HepG2 (cell line): ENCODE data around the gene CDC34. TPM values are rescaled to one million over a fixed set of nuclear protein-coding genes. Genes with fewer than 3 reads are reported as not detected.

Experiments
- BCL6 ChIP-seq: IDR thresholded peaks from 2 replicates; pipeline ENCODE4 v1.6.1; 2016; ENCODE audit warnings: missing genetic modification reagents, missing compliant biosample characterization
- CHD4 ChIP-seq: fragments of 200-600 bp; sonication (generic); IDR thresholded peaks from 2 replicates; pipeline ENCODE4 v1.7.0; 2017; ENCODE audit warnings: mild to moderate bottlenecking, low read length, borderline replicate concordance
- ELF1 ChIP-seq: sonication (generic); formaldehyde crosslinking; IDR thresholded peaks from 2 replicates; pipeline ENCODE4 v1.4.0; 2020; ENCODE audit warnings: missing genetic modification reagents
- ELF3 ChIP-seq: IDR thresholded peaks from 2 replicates; pipeline ENCODE4 v1.6.1; 2016; ENCODE audit warnings: missing genetic modification reagents, missing compliant biosample characterization
- FOXP1 ChIP-seq, 2 experiments: fragments of 450-650 bp in 1 of 2; IDR thresholded peaks; 2 replicates each; pipeline ENCODE4 v1.6.1; 2017 to 2018; ENCODE audit warnings: antibody characterized with exemption in 1 of 2
- GZF1 ChIP-seq: sonication (generic); formaldehyde crosslinking; IDR thresholded peaks from 2 replicates; pipeline ENCODE4 v1.5.1; 2020; ENCODE audit warnings: mild to moderate bottlenecking, missing genetic modification reagents
- HOXA7 ChIP-seq: sonication (generic); formaldehyde crosslinking; IDR thresholded peaks from 2 replicates; pipeline ENCODE4 v1.8.1; 2022; ENCODE audit warnings: mild to moderate bottlenecking, missing genetic modification reagents, moderate library complexity
- NBN ChIP-seq: fragments of 450-650 bp; conservative IDR thresholded peaks from 2 replicates; pipeline ENCODE4 v1.6.1; 2017
- PLRG1 ChIP-seq: fragments of 450-650 bp; conservative IDR thresholded peaks from 2 replicates; pipeline ENCODE4 v1.6.1; 2016
- RBM22 ChIP-seq: fragments of 200-400 bp; formaldehyde crosslinking; optimal IDR thresholded peaks from 2 replicates; pipeline ENCODE3; 2017; ENCODE audit warnings: mild to moderate bottlenecking, low read length, moderate library complexity
- SP4 ChIP-seq: sonication (generic); formaldehyde crosslinking; IDR thresholded peaks from 2 replicates; pipeline ENCODE4 v1.8.1; 2023; ENCODE audit warnings: mild to moderate bottlenecking, missing genetic modification reagents
- SP5 ChIP-seq: IDR thresholded peaks from 2 replicates; pipeline ENCODE4 v1.6.1; 2016; ENCODE audit warnings: low read depth, borderline replicate concordance
- ZFY ChIP-seq: sonication (generic); formaldehyde crosslinking; IDR thresholded peaks from 2 replicates; pipeline ENCODE4 v1.4.0; 2020; ENCODE audit warnings: missing genetic modification reagents
- ZNF235 ChIP-seq: sonication (generic); formaldehyde crosslinking; IDR thresholded peaks from 2 replicates; pipeline ENCODE4 v1.8.1; 2023; ENCODE audit warnings: mild to moderate bottlenecking, missing genetic modification reagents, borderline replicate concordance
- ZNF251 ChIP-seq: sonication (generic); formaldehyde crosslinking; IDR thresholded peaks from 2 replicates; pipeline ENCODE4 v1.9.0; 2021; ENCODE audit warnings: mild to moderate bottlenecking, missing genetic modification reagents
- ZNF3 ChIP-seq: IDR thresholded peaks from 2 replicates; pipeline ENCODE4 v1.7.0; 2017; ENCODE audit warnings: inconsistent platforms
- ZNF343 ChIP-seq: sonication (generic); formaldehyde crosslinking; IDR thresholded peaks from 2 replicates; pipeline ENCODE4 v1.4.0; 2020; ENCODE audit warnings: mild to moderate bottlenecking, missing genetic modification reagents
- ZNF589 ChIP-seq: sonication (generic); formaldehyde crosslinking; conservative IDR thresholded peaks from 2 replicates; pipeline ENCODE4 v1.8.0; 2022; ENCODE audit warnings: mild to moderate bottlenecking, moderate library complexity, missing genetic modification reagents
- ZNF776 ChIP-seq: sonication (generic); formaldehyde crosslinking; IDR thresholded peaks from 2 replicates; pipeline ENCODE4 v1.4.0; 2020; ENCODE audit warnings: mild to moderate bottlenecking, missing genetic modification reagents
- polyA plus RNA-seq, 8 experiments: library from polyadenylated mRNA; depleted of rRNA in 3 of 8; stranded (reverse) in 7 of 8; unstranded in 1 of 8; fragments of >200 nt; fragmentation: Illumina TruSeq in 4 of 8; extraction: Trizol in 4 of 8; gene quantifications; 2 replicates each; pipeline versions ENCODE4 v1.2.1 to v1.2.3, GENCODE V29; 2011 to 2016; ENCODE audit warnings: low read depth in 4 of 8, missing spikeins in 1 of 8, mixed read lengths in 1 of 8; ENCODE audit not compliant: insufficient read depth in 1 of 8
- total RNA-seq, 5 experiments: library from RNA; depleted of rRNA; stranded (reverse); fragments of >200 nt; fragmentation: Illumina TruSeq; extraction: Trizol; gene quantifications; 2 replicates each; pipeline ENCODE4 v1.2.3, GENCODE V29; 2016; ENCODE audit warnings: low read depth in 1 of 5
- TF ChIP-seq, protein P1 (sequence below): sonication (generic); formaldehyde crosslinking; IDR thresholded peaks from 2 replicates; pipeline ENCODE4 v1.4.0; 2020; ENCODE audit warnings: mild to moderate bottlenecking, missing genetic modification reagents, borderline replicate concordance
- TF ChIP-seq, protein P2 (sequence below): IDR thresholded peaks from 2 replicates; pipeline ENCODE4 v1.6.1; 2016
- TF ChIP-seq, protein P3 (sequence below): sonication (generic); formaldehyde crosslinking; IDR thresholded peaks from 2 replicates; pipeline ENCODE4 v1.4.0; 2020; ENCODE audit warnings: missing genetic modification reagents, borderline replicate concordance
- TF ChIP-seq, protein P4 (sequence below): sonication (generic); formaldehyde crosslinking; IDR thresholded peaks from 2 replicates; pipeline ENCODE4 v1.4.0; 2020; ENCODE audit warnings: missing genetic modification reagents; ENCODE audit errors: not compliant biosample characterization

CDC34 gene
- total and polyA plus RNA-seq, 2 of the 13 experiments (the other 11 are each of a cell fraction or from before 2014, with no cell fraction given): 138 to 150 TPM

DNA sequence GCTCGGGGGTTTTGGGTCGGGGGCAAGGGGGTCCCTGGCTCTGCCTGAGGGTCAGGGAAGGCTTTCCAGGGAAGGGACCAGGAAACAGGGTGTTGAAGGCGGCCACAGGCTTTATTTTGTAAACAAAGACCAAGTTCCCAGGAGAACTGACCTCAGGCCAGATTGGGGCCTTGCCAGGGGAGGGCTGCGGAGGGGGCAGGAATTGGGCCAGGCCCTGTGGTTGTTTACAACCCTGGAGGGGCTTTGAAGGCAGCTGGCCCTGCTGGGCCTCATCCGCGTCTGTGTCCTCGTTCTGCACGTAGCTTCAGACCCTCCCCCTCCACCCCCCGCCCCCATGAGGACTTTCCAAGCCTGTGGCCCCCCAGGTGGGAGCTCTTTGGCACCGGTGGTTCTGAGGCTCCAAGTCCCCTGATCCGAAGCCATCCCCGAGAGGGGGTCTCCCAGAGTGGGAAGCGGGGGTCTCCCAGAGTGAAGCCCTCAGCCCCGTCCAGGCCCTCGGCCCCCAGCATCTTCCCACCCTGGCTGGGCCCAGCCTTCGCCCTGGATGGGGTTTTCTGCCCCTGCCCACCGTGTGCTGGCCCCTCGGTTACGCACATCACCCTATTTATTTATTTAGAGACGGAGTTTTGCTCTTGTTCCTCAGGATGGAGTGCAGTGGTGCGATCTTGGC lies 27.3 kb downstream of the CDC34 start (continued):
- peak; percentile 82 for TF ChIP-seq SP5
- TF ChIP-seq, protein P1, sequence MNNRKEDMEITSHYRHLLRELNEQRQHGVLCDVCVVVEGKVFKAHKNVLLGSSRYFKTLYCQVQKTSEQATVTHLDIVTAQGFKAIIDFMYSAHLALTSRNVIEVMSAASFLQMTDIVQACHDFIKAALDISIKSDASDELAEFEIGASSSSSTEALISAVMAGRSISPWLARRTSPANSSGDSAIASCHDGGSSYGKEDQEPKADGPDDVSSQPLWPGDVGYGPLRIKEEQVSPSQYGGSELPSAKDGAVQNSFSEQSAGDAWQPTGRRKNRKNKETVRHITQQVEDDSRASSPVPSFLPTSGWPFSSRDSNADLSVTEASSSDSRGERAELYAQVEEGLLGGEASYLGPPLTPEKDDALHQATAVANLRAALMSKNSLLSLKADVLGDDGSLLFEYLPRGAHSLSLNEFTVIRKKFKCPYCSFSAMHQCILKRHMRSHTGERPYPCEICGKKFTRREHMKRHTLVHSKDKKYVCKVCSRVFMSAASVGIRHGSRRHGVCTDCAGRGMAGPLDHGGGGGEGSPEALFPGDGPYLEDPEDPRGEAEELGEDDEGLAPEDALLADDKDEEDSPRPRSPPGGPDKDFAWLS: no peak
- no peak for TF ChIP-seq ZNF251 (CRISPR knock-in tag)
- peak; percentile 94 for TF ChIP-seq ELF3 (CRISPR knock-in tag)
- TF ChIP-seq, protein P2, sequence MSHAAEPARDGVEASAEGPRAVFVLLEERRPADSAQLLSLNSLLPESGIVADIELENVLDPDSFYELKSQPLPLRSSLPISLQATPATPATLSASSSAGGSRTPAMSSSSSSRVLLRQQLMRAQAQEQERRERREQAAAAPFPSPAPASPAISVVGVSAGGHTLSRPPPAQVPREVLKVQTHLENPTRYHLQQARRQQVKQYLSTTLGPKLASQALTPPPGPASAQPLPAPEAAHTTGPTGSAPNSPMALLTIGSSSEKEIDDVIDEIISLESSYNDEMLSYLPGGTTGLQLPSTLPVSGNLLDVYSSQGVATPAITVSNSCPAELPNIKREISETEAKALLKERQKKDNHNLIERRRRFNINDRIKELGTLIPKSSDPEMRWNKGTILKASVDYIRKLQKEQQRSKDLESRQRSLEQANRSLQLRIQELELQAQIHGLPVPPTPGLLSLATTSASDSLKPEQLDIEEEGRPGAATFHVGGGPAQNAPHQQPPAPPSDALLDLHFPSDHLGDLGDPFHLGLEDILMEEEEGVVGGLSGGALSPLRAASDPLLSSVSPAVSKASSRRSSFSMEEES (CRISPR knock-in tag): 0 out of 2 replicates have a peak, but pooled peaks have one; percentile 14
- TF ChIP-seq PLRG1: no peak
- TF ChIP-seq, protein P3, sequence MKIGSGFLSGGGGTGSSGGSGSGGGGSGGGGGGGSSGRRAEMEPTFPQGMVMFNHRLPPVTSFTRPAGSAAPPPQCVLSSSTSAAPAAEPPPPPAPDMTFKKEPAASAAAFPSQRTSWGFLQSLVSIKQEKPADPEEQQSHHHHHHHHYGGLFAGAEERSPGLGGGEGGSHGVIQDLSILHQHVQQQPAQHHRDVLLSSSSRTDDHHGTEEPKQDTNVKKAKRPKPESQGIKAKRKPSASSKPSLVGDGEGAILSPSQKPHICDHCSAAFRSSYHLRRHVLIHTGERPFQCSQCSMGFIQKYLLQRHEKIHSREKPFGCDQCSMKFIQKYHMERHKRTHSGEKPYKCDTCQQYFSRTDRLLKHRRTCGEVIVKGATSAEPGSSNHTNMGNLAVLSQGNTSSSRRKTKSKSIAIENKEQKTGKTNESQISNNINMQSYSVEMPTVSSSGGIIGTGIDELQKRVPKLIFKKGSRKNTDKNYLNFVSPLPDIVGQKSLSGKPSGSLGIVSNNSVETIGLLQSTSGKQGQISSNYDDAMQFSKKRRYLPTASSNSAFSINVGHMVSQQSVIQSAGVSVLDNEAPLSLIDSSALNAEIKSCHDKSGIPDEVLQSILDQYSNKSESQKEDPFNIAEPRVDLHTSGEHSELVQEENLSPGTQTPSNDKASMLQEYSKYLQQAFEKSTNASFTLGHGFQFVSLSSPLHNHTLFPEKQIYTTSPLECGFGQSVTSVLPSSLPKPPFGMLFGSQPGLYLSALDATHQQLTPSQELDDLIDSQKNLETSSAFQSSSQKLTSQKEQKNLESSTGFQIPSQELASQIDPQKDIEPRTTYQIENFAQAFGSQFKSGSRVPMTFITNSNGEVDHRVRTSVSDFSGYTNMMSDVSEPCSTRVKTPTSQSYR (CRISPR knock-in tag): peak; percentile 52; the same call in 1 of the 2 replicates
- TF ChIP-seq ZNF589 (CRISPR knock-in tag): no peak
- no peak for TF ChIP-seq ZNF3 (CRISPR knock-in tag)
- TF ChIP-seq ZNF235 (CRISPR knock-in tag): no peak
- TF ChIP-seq NBN: no peak
- no peak for TF ChIP-seq CHD4
- TF ChIP-seq ZNF343: no peak
- TF ChIP-seq, protein P4, sequence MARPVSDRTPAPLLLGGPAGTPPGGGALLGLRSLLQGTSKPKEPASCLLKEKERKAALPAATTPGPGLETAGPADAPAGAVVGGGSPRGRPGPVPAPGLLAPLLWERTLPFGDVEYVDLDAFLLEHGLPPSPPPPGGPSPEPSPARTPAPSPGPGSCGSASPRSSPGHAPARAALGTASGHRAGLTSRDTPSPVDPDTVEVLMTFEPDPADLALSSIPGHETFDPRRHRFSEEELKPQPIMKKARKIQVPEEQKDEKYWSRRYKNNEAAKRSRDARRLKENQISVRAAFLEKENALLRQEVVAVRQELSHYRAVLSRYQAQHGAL: no peak
- TF ChIP-seq ZNF776: no peak
- TF ChIP-seq ELF1 (CRISPR knock-in tag): no peak
- TF ChIP-seq GZF1 (CRISPR knock-in tag): no peak
- peak; percentile 72 for TF ChIP-seq BCL6
- TF ChIP-seq SP4 (CRISPR knock-in tag): peak; percentile 48; the same call in 1 of the 2 replicates
- no peak for TF ChIP-seq FOXP1 (IDR thresholded peaks at IDR 0.05)
- TF ChIP-seq FOXP1 (CRISPR knock-in tag; IDR thresholded peaks at IDR 0.05): peak; percentile 94
- no peak for TF ChIP-seq RBM22
- TF ChIP-seq ZFY (CRISPR knock-in tag): peak; percentile 55; the same call in 1 of the 2 replicates
- no peak for TF ChIP-seq HOXA7 (CRISPR knock-in tag)
